HG03097 (cell line): ENCODE results near the gene C2CD2L.
"Not testable (repeated sequence)": the region's sequence is repeated elsewhere in the genome, so short reads cannot be mapped to it uniquely, and the experiment has no call there.

ENCODE experiments used
- ATAC-seq: cut with Tn5 transposase; IDR thresholded peaks from one replicate; pipeline ENCODE4 v1.9.1; 2021; ENCODE audit not compliant: unreplicated experiment, low FRiP score

C2CD2L gene

DNA sequence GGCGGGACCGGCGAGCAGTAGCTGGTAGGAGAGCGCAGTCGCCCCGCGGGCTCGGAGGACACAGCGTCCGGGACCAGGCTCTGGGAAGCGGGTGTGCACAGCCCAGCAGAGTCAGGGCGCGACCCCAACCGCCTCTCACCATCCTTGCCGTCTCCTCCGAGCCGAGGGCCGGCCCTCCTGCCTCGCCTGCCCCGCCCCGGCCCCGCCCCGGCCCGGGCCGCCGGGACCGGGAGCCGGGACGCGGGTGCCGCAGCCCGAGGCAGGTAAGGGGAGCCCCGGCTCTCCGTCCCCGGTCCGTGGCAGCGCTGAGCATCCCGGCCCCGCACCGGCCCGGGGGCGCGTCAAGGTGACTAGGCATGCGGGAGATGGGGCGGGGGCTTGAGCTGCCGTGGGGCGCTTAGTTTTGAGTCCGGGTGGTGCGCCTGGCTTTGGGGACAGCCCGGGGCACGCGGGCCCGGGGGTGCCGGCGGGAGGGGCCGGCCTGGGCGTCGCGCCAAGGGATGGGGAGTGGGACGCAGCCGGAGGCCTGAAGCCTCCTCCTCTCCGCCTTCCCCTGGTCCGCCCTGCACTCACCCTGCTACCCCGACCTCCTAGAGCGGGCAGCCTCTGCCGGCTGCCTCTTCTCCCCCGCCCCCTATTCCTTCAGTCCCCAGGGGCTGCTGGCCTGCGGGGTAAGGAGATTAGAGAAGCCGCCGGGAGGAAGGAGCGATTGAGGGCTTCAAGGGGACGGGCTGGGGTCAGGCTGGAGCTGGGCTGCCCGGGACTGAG, 42.1 kb downstream of the C2CD2L start, which contains the start of gene ABCG4:
Gene ABCG4, plus strand, starts transcription at position 35 of the 768 bp plus-strand sequence. CDS start 914 bp downstream, outside the sequence.
- no peak for ATAC-seq

DNA sequence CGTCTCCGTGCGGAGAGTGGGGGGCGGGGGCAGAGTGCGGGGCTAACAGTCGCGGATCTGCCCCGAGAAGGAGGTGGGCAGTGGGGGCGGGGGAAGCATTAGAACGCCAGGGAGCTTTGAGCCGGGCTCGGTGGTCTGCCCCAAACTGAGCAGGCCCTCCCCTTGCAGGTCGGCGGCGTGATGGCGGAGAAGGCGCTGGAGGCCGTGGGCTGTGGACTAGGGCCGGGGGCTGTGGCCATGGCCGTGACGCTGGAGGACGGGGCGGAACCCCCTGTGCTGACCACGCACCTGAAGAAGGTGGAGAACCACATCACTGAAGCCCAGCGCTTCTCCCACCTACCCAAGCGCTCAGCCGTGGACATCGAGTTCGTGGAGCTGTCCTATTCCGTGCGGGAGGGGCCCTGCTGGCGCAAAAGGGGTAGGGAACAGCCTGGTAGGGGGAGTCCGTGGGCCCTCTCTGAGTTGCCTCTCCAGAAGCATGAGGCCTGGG, 42.7 kb downstream of the C2CD2L start:
- ATAC-seq = no peak

DNA sequence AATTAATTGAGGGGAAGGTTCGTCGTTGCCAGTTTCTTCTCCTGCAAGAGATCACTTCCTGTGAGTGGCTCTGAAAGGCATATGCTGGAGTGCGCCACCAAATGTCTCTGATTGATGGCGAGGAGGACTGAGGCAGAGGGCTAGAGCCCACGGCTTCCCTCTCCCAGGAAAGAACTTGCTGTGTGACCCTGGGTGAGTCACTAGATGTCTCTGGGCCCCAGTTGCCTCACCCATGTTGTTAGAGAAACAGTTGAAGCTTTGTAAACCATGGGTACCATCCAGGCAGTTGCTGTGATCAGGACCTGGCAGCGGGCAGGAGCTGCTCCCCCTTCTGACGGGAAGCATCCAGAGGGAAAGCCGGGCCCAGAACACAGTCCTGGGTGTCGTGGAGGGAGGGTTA, 44.9 kb downstream of the C2CD2L start:
- no peak for ATAC-seq

DNA sequence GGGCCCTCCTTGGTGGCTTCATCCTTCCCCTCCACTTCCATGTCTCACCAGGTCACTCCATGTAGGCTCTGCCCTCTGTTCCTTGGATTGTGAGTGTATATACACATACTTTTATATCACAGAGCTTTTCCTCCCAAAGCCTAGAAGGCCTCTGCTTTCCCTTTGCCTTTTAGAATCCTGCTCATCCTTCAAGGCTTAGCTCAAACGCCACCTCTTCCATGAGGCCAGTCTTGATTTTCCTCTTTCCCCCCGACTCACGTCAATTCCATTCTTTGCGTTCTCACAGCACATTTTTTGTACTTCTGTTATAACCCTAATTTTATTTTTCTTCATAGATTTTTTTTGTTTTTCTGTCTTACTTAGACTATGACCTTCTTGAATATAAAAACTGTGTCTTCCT, 45.5 kb downstream of the C2CD2L start:
- ATAC-seq = no peak

DNA sequence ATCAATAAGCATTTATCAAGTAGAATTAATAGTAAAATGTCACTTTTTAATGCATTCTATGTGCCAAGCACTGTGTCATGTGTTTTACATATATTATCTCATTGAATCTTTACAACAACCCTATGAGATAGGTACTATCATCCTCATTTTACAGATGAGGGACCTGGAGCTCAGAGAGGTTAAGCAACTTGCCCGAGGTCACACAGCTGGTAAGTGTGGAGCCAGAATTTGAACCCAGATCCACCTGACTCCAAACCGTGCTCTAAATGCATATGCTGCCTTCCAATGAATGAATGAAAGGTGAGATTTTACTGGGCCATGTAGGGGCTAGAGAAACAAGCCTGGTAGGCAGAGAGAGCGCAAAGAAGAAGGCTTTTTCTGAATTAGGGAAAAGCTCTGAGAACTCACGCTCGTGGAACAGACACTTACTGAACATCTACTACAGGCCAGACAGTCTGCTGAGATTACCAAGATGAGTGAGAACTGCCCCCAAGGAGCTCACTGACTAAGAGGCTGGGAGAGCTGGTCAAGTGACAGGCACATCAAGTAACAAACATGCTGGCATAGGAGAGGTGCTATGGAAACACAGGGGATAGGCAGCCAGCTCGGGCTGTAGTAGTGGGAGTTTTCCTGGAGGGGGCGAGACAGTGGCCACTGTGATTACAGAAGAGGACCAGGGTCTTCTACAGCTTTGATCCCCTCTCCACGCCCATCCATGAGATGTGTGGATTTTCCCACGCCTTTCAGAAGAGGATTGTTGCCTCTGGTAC, 46.1 kb downstream of the C2CD2L start:
- ATAC-seq = no peak

DNA sequence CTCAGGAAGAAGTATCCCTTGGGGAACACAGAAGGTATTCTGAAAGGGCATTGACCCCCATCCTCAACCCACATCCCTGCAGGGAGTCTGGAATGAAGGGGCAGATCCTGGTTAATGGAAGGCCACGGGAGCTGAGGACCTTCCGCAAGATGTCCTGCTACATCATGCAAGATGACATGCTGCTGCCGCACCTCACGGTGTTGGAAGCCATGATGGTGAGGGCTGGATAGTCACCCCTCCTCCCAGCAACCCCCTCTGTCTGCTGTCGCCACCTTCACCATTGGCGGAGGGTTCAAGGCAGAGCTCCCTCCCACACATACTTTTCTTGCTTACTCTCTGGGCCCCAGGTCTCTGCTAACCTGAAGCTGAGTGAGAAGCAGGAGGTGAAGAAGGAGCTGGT, 47.0 kb downstream of the C2CD2L start:
- ATAC-seq = no peak

DNA sequence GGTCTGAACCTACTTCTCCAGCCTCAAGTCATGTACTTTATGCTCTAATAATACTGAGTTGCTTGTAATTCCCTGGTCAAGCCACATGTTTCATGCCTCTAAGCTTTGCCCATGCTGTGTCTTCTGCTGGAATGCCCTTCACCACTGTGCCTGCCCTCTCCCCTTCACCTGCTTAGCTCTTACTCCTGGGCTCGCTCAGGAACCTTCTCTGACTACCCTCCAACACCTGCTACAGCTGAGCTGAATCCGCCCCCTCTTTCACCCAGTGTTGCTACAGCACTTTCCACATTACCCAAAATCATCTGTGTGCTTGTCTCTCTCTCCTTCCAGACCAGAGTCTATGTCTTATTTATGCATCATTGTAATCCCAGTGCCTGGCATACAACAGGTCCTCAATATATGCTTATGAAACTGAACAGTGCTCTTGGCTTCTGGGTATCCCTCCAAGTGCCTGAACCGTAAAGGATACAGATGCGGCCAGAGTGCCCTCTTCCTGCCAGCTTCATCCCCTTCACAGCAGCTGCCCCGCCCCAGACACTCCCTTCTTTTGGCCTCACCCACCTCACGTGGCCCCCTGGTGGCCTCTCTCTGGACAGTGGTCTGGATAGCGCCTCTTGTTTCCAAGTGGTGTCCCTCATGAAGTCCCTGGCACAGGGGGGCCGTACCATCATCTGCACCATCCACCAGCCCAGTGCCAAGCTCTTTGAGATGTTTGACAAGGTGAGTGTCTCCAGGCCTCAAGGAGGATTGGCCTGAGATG, 48.8 kb downstream of the C2CD2L start:
- no peak for ATAC-seq

DNA sequence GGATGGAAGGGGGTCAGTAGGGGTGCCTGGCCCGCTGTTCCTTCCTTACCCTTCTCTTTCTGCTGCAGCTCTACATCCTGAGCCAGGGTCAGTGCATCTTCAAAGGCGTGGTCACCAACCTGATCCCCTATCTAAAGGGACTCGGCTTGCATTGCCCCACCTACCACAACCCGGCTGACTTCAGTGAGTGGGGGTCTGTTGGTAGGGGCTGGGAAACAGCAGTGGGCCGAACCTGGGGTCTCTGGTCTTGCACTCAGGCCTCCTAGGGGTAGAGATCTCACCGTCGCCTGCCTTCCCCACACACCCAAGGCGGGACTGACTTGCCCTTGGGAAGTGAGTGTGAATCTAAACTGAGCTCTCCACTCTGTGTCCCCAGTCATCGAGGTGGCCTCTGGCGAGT, 49.4 kb downstream of the C2CD2L start:
- ATAC-seq = no peak

DNA sequence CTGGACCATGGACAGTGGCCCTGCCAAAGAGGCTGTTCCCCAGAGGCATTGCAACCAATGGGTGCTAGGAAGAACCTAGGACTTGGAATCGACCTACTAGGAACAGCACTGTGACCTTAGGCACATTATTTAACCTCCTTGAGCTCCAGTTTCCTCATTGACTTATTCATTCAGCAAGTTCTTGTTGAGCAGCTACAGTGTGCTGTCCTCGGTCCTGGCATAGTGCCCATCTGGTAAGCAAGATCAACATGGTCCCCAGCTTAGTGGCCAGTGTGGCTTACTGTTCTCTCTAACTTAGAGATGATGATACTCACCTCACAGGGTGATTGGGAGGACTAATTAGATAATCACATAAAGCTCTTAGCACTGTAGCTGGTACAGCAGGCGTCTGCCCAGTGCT, 49.9 kb downstream of the C2CD2L start:
- no peak for ATAC-seq

DNA sequence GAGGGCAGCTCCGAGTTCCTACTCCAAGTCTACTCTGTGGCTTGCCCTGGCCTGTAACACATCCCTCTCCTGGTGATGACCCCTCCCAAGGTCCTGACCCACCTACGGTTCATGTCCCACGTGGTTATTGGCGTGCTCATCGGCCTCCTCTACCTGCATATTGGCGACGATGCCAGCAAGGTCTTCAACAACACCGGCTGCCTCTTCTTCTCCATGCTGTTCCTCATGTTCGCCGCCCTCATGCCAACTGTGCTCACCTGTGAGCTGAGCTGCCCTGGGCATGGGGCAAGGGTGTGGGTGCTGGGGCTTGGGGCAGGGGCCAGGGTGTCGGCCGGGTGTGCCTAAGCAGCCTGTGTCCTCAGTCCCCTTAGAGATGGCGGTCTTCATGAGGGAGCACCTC, 51.3 kb downstream of the C2CD2L start:
- ATAC-seq = no peak

DNA sequence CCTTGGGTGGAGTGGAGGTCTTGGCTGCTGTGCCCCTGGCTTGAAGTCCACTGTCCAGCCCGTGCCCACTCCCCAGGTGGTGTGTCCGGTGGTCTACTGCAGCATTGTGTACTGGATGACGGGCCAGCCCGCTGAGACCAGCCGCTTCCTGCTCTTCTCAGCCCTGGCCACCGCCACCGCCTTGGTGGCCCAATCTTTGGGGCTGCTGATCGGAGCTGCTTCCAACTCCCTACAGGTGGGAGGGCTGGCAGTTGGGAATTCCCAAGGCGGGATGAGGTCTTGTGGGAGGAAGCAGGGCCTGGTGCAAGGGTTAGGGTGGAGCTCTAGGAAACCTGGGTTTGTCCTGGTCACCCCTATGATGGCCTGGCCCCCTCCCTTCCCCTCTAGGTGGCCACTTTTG, 53.0 kb downstream of the C2CD2L start:
- ATAC-seq = no peak

DNA sequence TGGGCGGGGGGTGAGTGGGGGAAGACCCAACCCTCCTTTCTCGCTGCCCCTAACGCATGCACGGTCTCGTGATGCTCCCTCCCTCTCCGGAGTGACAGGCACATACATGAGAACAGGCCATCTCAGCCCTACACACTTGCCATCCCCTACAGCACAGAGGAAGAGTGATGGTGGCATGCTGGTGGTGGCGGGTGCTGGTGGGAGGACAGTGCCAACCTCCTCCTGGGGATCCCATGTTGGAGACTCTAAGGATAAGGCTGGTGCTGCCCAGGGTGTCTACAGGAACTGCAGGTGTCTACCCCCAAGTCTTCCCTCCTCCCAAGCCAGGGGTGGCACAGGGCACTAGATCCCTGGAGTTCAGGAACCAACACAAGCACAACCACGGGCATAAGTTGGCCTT, 54.7 kb downstream of the C2CD2L start:
- no peak for ATAC-seq

DNA sequence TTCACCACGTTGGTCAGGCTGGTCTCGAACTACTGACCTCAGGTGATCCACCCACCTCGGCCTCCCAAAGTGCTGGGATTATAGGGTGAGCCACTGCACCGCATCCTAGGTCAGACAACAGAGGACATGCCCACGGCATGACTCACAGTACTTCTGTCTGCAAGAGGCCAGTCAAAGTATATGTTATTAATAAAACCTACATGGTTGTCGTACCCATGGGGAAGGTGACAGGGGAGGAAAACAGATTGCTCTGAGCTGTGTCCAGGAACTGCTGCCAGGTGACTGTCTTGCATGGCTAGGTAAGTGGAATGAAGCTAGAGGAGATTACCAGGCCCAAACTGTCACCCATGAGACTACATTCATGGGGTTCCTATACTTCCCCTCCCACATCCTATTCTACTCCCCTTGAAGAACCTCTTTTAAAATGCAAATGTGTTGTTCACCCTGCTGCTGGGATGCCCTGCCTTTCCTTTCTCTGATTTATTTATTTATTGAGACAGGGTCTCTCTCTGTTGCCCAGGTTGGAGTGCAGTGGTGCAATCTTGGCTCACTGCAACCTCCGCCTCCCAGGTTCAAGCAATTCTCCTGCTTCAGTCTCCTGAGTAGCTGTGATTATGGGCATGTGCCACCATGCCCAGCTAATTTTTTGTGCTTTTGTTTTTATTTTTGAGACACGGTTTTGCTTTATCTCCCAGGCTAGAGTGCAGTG, 59.4 kb downstream of the C2CD2L start:
- no peak for ATAC-seq

DNA sequence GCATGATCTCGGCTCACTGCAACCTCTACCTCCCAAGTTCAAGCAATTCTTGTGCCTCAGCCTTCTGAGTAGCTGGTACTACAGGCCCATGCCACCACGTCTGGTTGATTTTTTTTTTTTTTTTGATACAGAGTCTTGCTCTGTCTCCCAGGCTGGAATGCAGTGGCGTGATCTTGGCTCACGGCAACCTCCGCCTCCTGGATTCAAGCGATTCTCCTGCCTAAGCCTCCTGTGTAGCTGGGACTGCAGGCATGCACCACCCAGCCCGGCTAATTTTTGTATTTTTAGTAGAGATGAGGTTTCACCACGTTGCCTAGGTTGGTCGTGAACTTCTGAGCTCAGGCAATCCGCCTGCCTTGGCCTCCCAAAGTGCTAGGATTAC, 59.9 kb downstream of the C2CD2L start:
- not testable (repeated sequence) for ATAC-seq

DNA sequence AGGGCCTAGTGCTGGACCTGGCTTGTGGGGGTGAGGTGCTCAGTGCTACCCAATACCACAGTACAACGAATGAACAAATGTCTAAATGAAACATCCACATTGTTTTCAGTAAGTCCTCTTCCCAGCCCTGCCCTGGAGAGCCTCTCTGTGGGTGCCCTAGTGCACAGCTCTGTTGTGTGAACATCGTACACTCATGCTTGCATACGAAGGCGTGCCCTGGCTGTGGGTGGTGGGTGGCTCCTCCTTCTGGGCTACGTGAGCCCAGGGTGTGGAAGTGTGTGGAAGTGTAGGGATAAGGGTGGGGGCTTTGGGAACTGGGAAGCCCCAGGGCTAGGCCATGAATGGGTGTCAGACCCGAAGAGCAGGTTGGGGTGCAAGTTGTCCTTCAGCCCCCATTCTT, 60.8 kb downstream of the C2CD2L start:
- ATAC-seq = no peak
